Endothelial cell of umbilical vein (primary cell): Measurements from ENCODE around the gene DAPK2. TPM values are rescaled to one million over a fixed set of nuclear protein-coding genes. Genes with fewer than 3 reads are reported as not detected.

Experiments
- BruUV-seq: library from RNA; stranded (reverse); fragments of 400-500 nt; replicated peaks from 2 replicates; lab custom pipeline; 2021; lab: Mats Ljungman, UMichigan
- CTCF ChIA-PET: fragments of 300-600, 350-600 bp; sonication (Branson Sonifier 250); formaldehyde crosslinking; loops from one replicate; lab custom pipeline; 2021; ENCODE audit warnings: antibody characterized with exemption, inconsistent platforms; lab: Charles Lee
- POLR2A ChIA-PET: fragments of 300-600, 350-600 bp; sonication (Branson Sonifier 250); formaldehyde crosslinking; loops from one replicate; lab custom pipeline; 2021; ENCODE audit warnings: antibody characterized with exemption, inconsistent platforms; lab: Charles Lee
- DNase-seq: peaks from one replicate; pipeline ENCODE4 v3.0.0-alpha.2; 2011; ENCODE audit warnings: low read depth, low spot score
- FAIRE-seq: peaks from 2 replicates; lab custom pipeline; 2011; peaks lifted over from hg19 to GRCh38; lab: Jason Lieb, UNC
- H2AFZ ChIP-seq: 2 replicates; pipeline ENCODE4 v1.6.0; 2012; ENCODE audit warnings: low read depth, low read length, control low read depth, inconsistent platforms
- H3K27ac ChIP-seq: 2 replicates; pipeline ENCODE4 v1.5.1; 2011; ENCODE audit warnings: low read depth, mild to moderate bottlenecking, control low read depth, low read length, moderate library complexity; ENCODE audit not compliant: insufficient read depth
- H3K27me3 ChIP-seq, 2 experiments: 2 replicates each; pipeline versions ENCODE4 v1.6.0 to v1.6.1; 2011; ENCODE audit warnings: low read length in 2 of 2, mixed read lengths in 1 of 2; ENCODE audit not compliant: control insufficient read depth in 2 of 2, insufficient read depth in 2 of 2
- H3K36me3 ChIP-seq, 2 experiments: 2 replicates in 1 of 2; 3 replicates in 1 of 2; pipeline ENCODE4 v1.5.1; 2011; ENCODE audit warnings: low read length in 2 of 2, mild to moderate bottlenecking in 1 of 2, moderate library complexity in 1 of 2; ENCODE audit not compliant: control insufficient read depth in 2 of 2, insufficient read depth in 2 of 2; ENCODE audit errors: extremely low read depth in 1 of 2
- H3K4me1 ChIP-seq: 3 replicates; pipeline ENCODE4 v1.5.1; 2011; ENCODE audit warnings: mild to moderate bottlenecking, low read length; ENCODE audit not compliant: control insufficient read depth, insufficient read depth; ENCODE audit errors: extremely low read depth
- H3K4me2 ChIP-seq: 2 replicates; pipeline ENCODE4 v1.6.1; 2011; ENCODE audit warnings: low read length, control low read depth, mixed read lengths; ENCODE audit not compliant: insufficient read depth
- H3K4me3 ChIP-seq, 3 experiments: fragments of 200-600 bp in 1 of 3; sonication (generic), shearing (Covaris generic) in 1 of 3; replicated peaks in 1 of 3; 2 replicates each; pipeline ENCODE4 v1.5.1; 2011 to 2016; ENCODE audit warnings: control low read depth in 3 of 3, low read length in 3 of 3, mild to moderate bottlenecking in 2 of 3, inconsistent platforms in 1 of 3, low read depth in 1 of 3, moderate library complexity in 1 of 3; ENCODE audit not compliant: insufficient read depth in 1 of 3
- H3K79me2 ChIP-seq: 2 replicates; pipeline ENCODE4 v1.6.0; 2012; ENCODE audit warnings: low read length, inconsistent platforms; ENCODE audit not compliant: control insufficient read depth, insufficient read depth
- H3K9ac ChIP-seq: replicated peaks from 2 replicates; pipeline ENCODE3; 2011; ENCODE audit warnings: low read length, control low read depth; ENCODE audit not compliant: insufficient read depth; ENCODE audit errors: extremely low read depth
- H3K9me1 ChIP-seq: replicated peaks from 3 replicates; pipeline ENCODE4 v1.6.0; 2011; ENCODE audit warnings: mild to moderate bottlenecking, low read length; ENCODE audit not compliant: control insufficient read depth, insufficient read depth; ENCODE audit errors: extremely low read depth
- H3K9me3 ChIP-seq: replicated peaks from 2 replicates; pipeline ENCODE4 v1.5.1; 2012; ENCODE audit warnings: low read length, inconsistent platforms; ENCODE audit not compliant: control insufficient read depth, insufficient read depth
- H4K20me1 ChIP-seq: replicated peaks from 2 replicates; pipeline ENCODE3; 2011; ENCODE audit warnings: mild to moderate bottlenecking, low read length; ENCODE audit not compliant: control insufficient read depth, insufficient read depth; ENCODE audit errors: extremely low read depth
- EZH2 ChIP-seq: IDR thresholded peaks from 2 replicates; pipeline ENCODE4 v1.6.1; 2012; ENCODE audit warnings: borderline replicate concordance, low read depth, mild to moderate bottlenecking, moderate library complexity, low read length, inconsistent platforms; ENCODE audit not compliant: severe bottlenecking
- FOS ChIP-seq: IDR thresholded peaks from 2 replicates; pipeline ENCODE4 v1.6.1; 2011; ENCODE audit warnings: mild to moderate bottlenecking, low read length, moderate library complexity, borderline replicate concordance; ENCODE audit not compliant: insufficient read depth
- GATA2 ChIP-seq: IDR thresholded peaks from 2 replicates; pipeline ENCODE4 v1.7.0; 2011; ENCODE audit warnings: low read depth, mild to moderate bottlenecking, moderate library complexity, mixed read lengths, low read length; ENCODE audit not compliant: insufficient read length, insufficient read depth
- JUN ChIP-seq: IDR thresholded peaks from 2 replicates; pipeline ENCODE4 v1.6.1; 2011; ENCODE audit warnings: borderline replicate concordance, low read depth; ENCODE audit not compliant: insufficient read length, insufficient read depth
- MYC ChIP-seq: IDR thresholded peaks from one replicate; pipeline ENCODE4 v1.6.1; 2011; ENCODE audit warnings: mild to moderate bottlenecking, low read depth, low read length
- POLR2A ChIP-seq: IDR thresholded peaks from 2 replicates; pipeline ENCODE4 v1.6.1; 2012; ENCODE audit warnings: low read depth, mild to moderate bottlenecking, control low read depth, low read length
- POLR2AphosphoS5 ChIP-seq: IDR thresholded peaks from 2 replicates; pipeline ENCODE4 v1.6.1; 2012; ENCODE audit warnings: low read depth, mild to moderate bottlenecking, control low read depth, low read length, moderate library complexity; ENCODE audit not compliant: insufficient read depth
- dilution Hi-C: fragments of 300-500 bp; cut with MboI; formaldehyde crosslinking; loops from one replicate; pipeline ENCODE4 v1.15.0; 2019; ENCODE audit warnings: low sequenced_read_pairs; ENCODE audit not compliant: extremely low pct_ligation_motif_present
- intact Hi-C: fragments of 100-400 bp; cut with micrococcal nuclease; formaldehyde crosslinking; loops from one replicate; pipeline ENCODE4 v1.10.0; 2022
- polyA plus RNA-seq, 4 experiments: library from polyadenylated mRNA; depleted of rRNA in 3 of 4; stranded (reverse) in 3 of 4; unstranded in 1 of 4; fragments of >200 nt; gene quantifications; 2 replicates each; pipeline versions ENCODE4 v1.2.1 to v1.2.3, GENCODE V29; 2011 to 2012; ENCODE audit warnings: missing spikeins in 1 of 4
- total RNA-seq: library from RNA; stranded (reverse); gene quantifications from 2 replicates; pipeline ENCODE4 v1.2.3, GENCODE V29; 2021
- TF ChIP-seq, protein P1 (sequence below), 2 donors: IDR thresholded peaks; 1 replicate in 1 of 2; 2 replicates in 1 of 2; pipeline ENCODE4 v1.5.1; 2011; ENCODE audit warnings: low read length in 2 of 2, mild to moderate bottlenecking in 2 of 2, moderate library complexity in 2 of 2, control low read depth in 1 of 2, inconsistent platforms in 1 of 2, low read depth in 1 of 2; ENCODE audit not compliant: insufficient read depth in 1 of 2; ENCODE audit errors: extremely low read depth in 1 of 2
- TF ChIP-seq, protein P2 (sequence below): IDR thresholded peaks from 2 replicates; pipeline ENCODE4 v1.6.1; 2011; ENCODE audit not compliant: insufficient read depth, insufficient read length

The DAPK2 gene
- total and polyA plus RNA-seq, 2 donors (not counting 3 experiments of a cell fraction or from before 2014, with no cell fraction given), result 2.8 to 6.7 TPM

DNA sequence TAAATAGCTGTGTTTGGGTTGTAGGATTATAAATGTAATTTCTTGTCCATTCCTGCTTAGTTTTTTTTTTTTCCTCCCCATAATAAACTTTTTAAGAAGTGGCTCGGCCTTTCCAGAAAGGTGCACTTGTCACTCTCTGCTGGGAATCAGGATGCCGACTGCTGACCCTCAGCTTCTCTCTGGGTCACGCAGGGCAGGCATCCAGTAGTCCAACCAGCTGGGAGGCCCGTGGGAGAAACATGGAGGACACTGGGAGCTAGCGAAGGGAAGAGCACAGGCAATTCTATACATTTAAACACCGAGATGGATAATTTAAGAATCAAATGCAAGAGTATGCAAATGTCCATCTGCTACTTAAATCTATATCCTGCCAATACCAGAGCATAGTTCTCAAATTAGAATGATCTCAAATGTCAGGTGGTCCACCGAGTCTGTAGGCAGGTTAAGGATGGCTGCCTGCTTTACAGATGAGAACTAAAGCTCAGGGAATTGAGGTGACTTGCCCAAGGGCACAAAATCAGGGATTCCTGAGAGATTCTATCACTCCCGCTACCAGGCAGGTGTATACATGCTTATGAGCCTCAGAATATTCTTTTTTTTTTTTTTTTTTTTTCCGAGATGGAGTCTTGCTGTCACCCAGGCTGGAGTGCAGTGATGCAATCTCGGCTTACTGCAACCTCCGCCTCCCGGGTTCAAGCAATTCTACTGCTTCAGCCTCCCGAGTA, 64.5 kb downstream of the DAPK2 start:
- dilution Hi-C loops, result no loop called here
- no peak overlapping the region for H3K9ac ChIP-seq
- intact Hi-C loops, result no loop called here
- CTCF ChIA-PET, result interaction anchor here (0.9 to 1.9 kb wide), 4 partner anchors 36 to 372 kb away, joined by 3 to 42 read pairs (median 10); no protein-coding TSS in a partner anchor
- H3K36me3 ChIP-seq, result no peaks in the 10 kb centered on the region
- H3K4me1 ChIP-seq, result no peaks in the 10 kb centered on the region
- no peaks in the 10 kb centered on the region for H3K9me3 ChIP-seq
- H3K27me3 ChIP-seq, result no peaks in the 10 kb centered on the region
- H3K4me3 ChIP-seq, result no peak overlapping the region
- no peak for DNase-seq
- POLR2A ChIA-PET, result no interaction called here
- no peaks in the 10 kb centered on the region for H3K79me2 ChIP-seq
- H3K9me1 ChIP-seq, result no peaks in the 10 kb centered on the region
- no peaks in the 10 kb centered on the region for H4K20me1 ChIP-seq
- no peak for TF ChIP-seq FOS
- no peak for TF ChIP-seq MYC
- TF ChIP-seq JUN, result no peak
- no peak for TF ChIP-seq POLR2A
- TF ChIP-seq GATA2, result no peak
- TF ChIP-seq, protein P1, sequence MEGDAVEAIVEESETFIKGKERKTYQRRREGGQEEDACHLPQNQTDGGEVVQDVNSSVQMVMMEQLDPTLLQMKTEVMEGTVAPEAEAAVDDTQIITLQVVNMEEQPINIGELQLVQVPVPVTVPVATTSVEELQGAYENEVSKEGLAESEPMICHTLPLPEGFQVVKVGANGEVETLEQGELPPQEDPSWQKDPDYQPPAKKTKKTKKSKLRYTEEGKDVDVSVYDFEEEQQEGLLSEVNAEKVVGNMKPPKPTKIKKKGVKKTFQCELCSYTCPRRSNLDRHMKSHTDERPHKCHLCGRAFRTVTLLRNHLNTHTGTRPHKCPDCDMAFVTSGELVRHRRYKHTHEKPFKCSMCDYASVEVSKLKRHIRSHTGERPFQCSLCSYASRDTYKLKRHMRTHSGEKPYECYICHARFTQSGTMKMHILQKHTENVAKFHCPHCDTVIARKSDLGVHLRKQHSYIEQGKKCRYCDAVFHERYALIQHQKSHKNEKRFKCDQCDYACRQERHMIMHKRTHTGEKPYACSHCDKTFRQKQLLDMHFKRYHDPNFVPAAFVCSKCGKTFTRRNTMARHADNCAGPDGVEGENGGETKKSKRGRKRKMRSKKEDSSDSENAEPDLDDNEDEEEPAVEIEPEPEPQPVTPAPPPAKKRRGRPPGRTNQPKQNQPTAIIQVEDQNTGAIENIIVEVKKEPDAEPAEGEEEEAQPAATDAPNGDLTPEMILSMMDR (IDR thresholded peaks at IDR 0.05; ENCODE audit: extremely low read depth in 1 of 2, insufficient read depth in 1 of 2, low read depth in 1 of 2, low read length in 2 of 2), result no peak
- TF ChIP-seq POLR2AphosphoS5, result no peak
- no peak for TF ChIP-seq EZH2
- TF ChIP-seq, protein P2, sequence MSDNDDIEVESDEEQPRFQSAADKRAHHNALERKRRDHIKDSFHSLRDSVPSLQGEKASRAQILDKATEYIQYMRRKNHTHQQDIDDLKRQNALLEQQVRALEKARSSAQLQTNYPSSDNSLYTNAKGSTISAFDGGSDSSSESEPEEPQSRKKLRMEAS, result no peak
- BruUV-seq, result no TSS peak
- H3K4me2 ChIP-seq, result no peak overlapping the region
- no peak for FAIRE-seq
- no peak overlapping the region for H3K27ac ChIP-seq
- H2AFZ ChIP-seq, result no peak overlapping the region
